Fibroblast of lung (primary cell): ENCODE data around the gene PILRB. TPM values are rescaled to one million over a fixed set of nuclear protein-coding genes. Genes with fewer than 3 reads are reported as not detected.

Experiments used
- DNase-seq, 2 donors: peaks; one replicate each; pipeline versions ENCODE4 v3.0.0 to v3.0.0-alpha.2; 2010; ENCODE audit warnings: low read depth in 2 of 2
- H2AFZ ChIP-seq: 2 replicates; pipeline ENCODE4 v1.5.1; 2012; ENCODE audit warnings: low read length, control low read depth, inconsistent platforms
- H3K27ac ChIP-seq: 2 replicates; pipeline ENCODE4 v1.5.1; 2011; ENCODE audit warnings: low read length, control low read depth; ENCODE audit not compliant: insufficient read depth
- H3K27me3 ChIP-seq: 2 replicates; pipeline ENCODE4 v1.5.1; 2011; ENCODE audit warnings: mild to moderate bottlenecking, low read length; ENCODE audit not compliant: control insufficient read depth, insufficient read depth
- H3K36me3 ChIP-seq: 2 replicates; pipeline ENCODE4 v1.5.1; 2011; ENCODE audit warnings: low read length; ENCODE audit not compliant: control insufficient read depth, insufficient read depth
- H3K4me1 ChIP-seq: 2 replicates; pipeline ENCODE4 v1.5.1; 2011; ENCODE audit warnings: low read length; ENCODE audit not compliant: control insufficient read depth, insufficient read depth; ENCODE audit errors: extremely low read depth
- H3K4me2 ChIP-seq: 2 replicates; pipeline ENCODE4 v1.5.1; 2011; ENCODE audit warnings: low read length, control low read depth; ENCODE audit not compliant: insufficient read depth; ENCODE audit errors: extremely low read depth
- H3K4me3 ChIP-seq, 4 experiments: fragments of 200-600 bp in 1 of 4; sonication (generic) in 1 of 4; replicated peaks in 1 of 4; 2 replicates each; pipeline ENCODE4 v1.5.1; 2011 to 2016; ENCODE audit warnings: low read length in 4 of 4, low read depth in 3 of 4, mild to moderate bottlenecking in 3 of 4, control low read depth in 2 of 4, inconsistent platforms in 1 of 4, mixed read lengths in 1 of 4; ENCODE audit not compliant: insufficient read depth in 1 of 4; ENCODE audit errors: control extremely low read depth in 1 of 4
- H3K79me2 ChIP-seq: 2 replicates; pipeline ENCODE4 v1.5.1; 2012; ENCODE audit warnings: mild to moderate bottlenecking, low read length, inconsistent platforms; ENCODE audit not compliant: control insufficient read depth, insufficient read depth
- H3K9ac ChIP-seq: 2 replicates; pipeline ENCODE4 v1.5.1; 2011; ENCODE audit warnings: mild to moderate bottlenecking, low read length, control low read depth; ENCODE audit not compliant: insufficient read depth
- H3K9me3 ChIP-seq: 2 replicates; pipeline ENCODE4 v1.5.1; 2012; ENCODE audit warnings: low read depth, low read length; ENCODE audit not compliant: control insufficient read depth, insufficient read depth
- H4K20me1 ChIP-seq: 2 replicates; pipeline ENCODE4 v1.5.1; 2011; ENCODE audit warnings: low read length; ENCODE audit not compliant: control insufficient read depth, insufficient read depth; ENCODE audit errors: extremely low read depth
- CTCF ChIP-seq, 2 donors: IDR thresholded peaks in 1 of 2; conservative IDR thresholded peaks in 1 of 2; 1 replicate in 1 of 2; 2 replicates in 1 of 2; pipeline ENCODE4 v1.5.1; 2011 to 2012; ENCODE audit warnings: low read length in 2 of 2, control low read depth in 1 of 2, inconsistent platforms in 1 of 2, low read depth in 1 of 2, mild to moderate bottlenecking in 1 of 2
- EZH2 ChIP-seq: IDR thresholded peaks from 2 replicates; pipeline ENCODE4 v1.5.1; 2012; ENCODE audit warnings: low read length, control low read depth, mild to moderate bottlenecking; ENCODE audit errors: missing control alignments
- polyA plus RNA-seq, 2 donors: library from polyadenylated mRNA; depleted of rRNA in 1 of 2; stranded (reverse) in 1 of 2; unstranded in 1 of 2; fragments of >200 nt; gene quantifications; 2 replicates each; pipeline ENCODE4 v1.2.1, GENCODE V29; 2011 to 2012; ENCODE audit warnings: missing spikeins in 1 of 2
- total RNA-seq: library from RNA; depleted of rRNA; stranded (reverse); fragments of >200 nt; gene quantifications from 2 replicates; pipeline ENCODE4 v1.2.1, GENCODE V29; 2014

The PILRB gene
- total and polyA plus RNA-seq, 2 donors (not counting 1 experiment from before 2014, with no cell fraction given) = 4.3 to 6.5 TPM

DNA sequence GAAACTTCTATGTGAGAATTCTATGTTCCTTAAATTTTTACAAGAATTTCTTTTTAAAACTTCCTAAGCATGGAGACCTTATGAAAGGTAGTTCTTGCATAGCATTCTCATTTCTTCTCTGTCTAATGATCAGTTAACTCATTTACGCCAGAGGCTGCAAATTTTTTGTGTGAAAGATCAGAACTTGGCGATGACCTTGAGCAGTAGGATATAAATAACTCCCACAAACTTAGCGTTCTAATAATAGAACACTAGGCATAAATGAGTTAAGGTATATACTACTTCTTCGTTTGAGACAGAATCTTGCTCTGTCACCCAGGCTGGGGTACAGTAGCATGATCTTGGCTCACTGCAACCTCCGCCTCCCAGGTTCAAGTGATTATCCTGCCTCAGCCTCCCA, 29.0 kb downstream of the PILRB start:
- no peaks in the 10 kb centered on the region for H3K79me2 ChIP-seq
- no peak overlapping the region for H3K4me3 ChIP-seq
- TF ChIP-seq EZH2 = no peak
- TF ChIP-seq CTCF (conservative IDR thresholded peaks at IDR 0.05 in 1 of 2, IDR thresholded peaks at IDR 0.05 in 1 of 2; ENCODE audit: low read depth in 1 of 2, low read length in 2 of 2) = no peak
- no peak overlapping the region for H3K9ac ChIP-seq
- H3K27ac ChIP-seq = no peak overlapping the region
- H3K36me3 ChIP-seq = no peaks in the 10 kb centered on the region
- no peaks in the 10 kb centered on the region for H3K4me1 ChIP-seq
- no peak overlapping the region for H2AFZ ChIP-seq
- no peak overlapping the region for H3K4me2 ChIP-seq
- H3K27me3 ChIP-seq = no peaks in the 10 kb centered on the region
- no peak for DNase-seq
- no peaks in the 10 kb centered on the region for H3K9me3 ChIP-seq
- no peaks in the 10 kb centered on the region for H4K20me1 ChIP-seq

GRCh38 chr7:100387695-100388094, 29.8 kb downstream of the PILRB start:
- no peaks in the 10 kb centered on the region for H3K36me3 ChIP-seq
- no peaks in the 10 kb centered on the region for H3K9me3 ChIP-seq
- H3K4me2 ChIP-seq = no peak overlapping the region
- H4K20me1 ChIP-seq = no peaks in the 10 kb centered on the region
- no peaks in the 10 kb centered on the region for H3K4me1 ChIP-seq
- no peak overlapping the region for H3K27ac ChIP-seq
- TF ChIP-seq CTCF (conservative IDR thresholded peaks at IDR 0.05 in 1 of 2, IDR thresholded peaks at IDR 0.05 in 1 of 2; ENCODE audit: low read depth in 1 of 2, low read length in 2 of 2) = no peak
- no peak for TF ChIP-seq EZH2
- H2AFZ ChIP-seq = no peak overlapping the region
- H3K4me3 ChIP-seq = no peak overlapping the region
- H3K27me3 ChIP-seq = no peaks in the 10 kb centered on the region
- no peaks in the 10 kb centered on the region for H3K79me2 ChIP-seq
- no peak for DNase-seq
- H3K9ac ChIP-seq = no peak overlapping the region

- Histone ChIP-seq H3K4me3 (no peak overlapping the region), H3K27me3 (peaks cover 4% of the 10 kb centered on the region), H3K4me1 (no peaks in the 10 kb centered on the region), H3K9me3 (no peaks in the 10 kb centered on the region), H3K4me2 (no peak overlapping the region), H3K79me2 (no peaks in the 10 kb centered on the region), H2AFZ (no peak overlapping the region), H3K9ac (no peak overlapping the region), H4K20me1 (no peaks in the 10 kb centered on the region), H3K36me3 (no peaks in the 10 kb centered on the region), H3K27ac (no peak overlapping the region)
- TF ChIP-seq EZH2 = no peak
- no peak for TF ChIP-seq CTCF (conservative IDR thresholded peaks at IDR 0.05 in 1 of 2, IDR thresholded peaks at IDR 0.05 in 1 of 2; ENCODE audit: low read depth in 1 of 2, low read length in 2 of 2)
- DNase-seq = no peak
These were observed 31.6 kb downstream of the PILRB start for GRCh38 chr7:100389437-100390088.
